GM21367 (cell line): ENCODE data around the gene GALNT2.

ENCODE experiments used
- ATAC-seq: cut with Tn5 transposase; IDR thresholded peaks from one replicate; pipeline ENCODE4 v1.9.1; 2021; ENCODE audit not compliant: unreplicated experiment

The GALNT2 gene

GRCh38 chr1:230286166-230286889 is 219.3 kb downstream of the GALNT2 start:
- ATAC-seq, result no peak

- ATAC-seq, result no peak
Measured at GRCh38 chr1:230286890-230287269, 219.8 kb downstream of the GALNT2 start.

DNA sequence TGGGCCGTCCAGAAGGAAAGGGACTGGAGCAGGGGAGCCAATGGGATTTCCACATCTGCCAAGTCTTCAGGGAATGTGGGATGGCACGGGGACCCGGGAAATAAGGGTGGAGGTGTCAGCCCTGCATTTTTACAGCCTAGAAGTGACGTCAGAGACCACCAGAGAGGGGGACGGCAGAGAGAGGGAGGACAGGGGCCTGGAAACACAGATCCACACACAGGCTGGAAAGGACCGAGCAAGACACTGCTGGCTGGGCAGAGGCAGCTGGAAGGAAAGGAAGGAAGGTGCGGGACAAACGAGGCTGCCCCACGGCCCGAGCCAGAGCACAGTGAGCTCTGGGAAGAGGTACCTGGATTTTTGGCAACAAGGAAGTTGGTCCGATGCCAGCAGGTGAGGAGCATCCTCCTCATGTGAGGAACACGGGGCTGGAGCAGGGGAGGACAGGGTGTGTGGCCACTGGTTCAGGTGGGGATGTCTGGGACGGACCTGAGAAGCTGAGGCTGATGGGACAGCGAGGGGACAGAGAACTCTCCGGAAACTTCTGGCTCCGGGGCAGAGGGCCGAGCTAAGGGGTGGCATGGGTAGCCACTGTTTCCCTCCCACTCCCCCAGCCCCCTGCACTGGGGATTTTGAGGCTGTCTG is 220.8 kb downstream of the GALNT2 start:
- ATAC-seq, result no peak

- no peak for ATAC-seq
Measured at GRCh38 chr1:230288641-230289349, 221.8 kb downstream of the GALNT2 start.

DNA sequence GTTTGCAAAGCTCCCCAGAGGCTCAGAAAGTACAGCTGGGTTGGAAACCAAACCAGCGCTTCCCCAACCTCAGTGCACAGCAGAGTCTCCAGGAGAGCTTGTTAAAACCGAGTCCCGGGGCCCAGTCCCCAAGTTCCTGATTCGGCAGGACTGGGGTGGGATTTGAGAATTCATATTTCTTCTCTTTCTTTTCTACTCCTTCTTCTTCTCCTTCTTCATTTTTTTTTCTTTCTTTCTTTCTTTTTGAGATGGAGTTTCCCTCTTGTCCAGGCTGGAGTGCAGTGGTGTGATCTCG is 222.3 kb downstream of the GALNT2 start:
- ATAC-seq, result no peak

DNA sequence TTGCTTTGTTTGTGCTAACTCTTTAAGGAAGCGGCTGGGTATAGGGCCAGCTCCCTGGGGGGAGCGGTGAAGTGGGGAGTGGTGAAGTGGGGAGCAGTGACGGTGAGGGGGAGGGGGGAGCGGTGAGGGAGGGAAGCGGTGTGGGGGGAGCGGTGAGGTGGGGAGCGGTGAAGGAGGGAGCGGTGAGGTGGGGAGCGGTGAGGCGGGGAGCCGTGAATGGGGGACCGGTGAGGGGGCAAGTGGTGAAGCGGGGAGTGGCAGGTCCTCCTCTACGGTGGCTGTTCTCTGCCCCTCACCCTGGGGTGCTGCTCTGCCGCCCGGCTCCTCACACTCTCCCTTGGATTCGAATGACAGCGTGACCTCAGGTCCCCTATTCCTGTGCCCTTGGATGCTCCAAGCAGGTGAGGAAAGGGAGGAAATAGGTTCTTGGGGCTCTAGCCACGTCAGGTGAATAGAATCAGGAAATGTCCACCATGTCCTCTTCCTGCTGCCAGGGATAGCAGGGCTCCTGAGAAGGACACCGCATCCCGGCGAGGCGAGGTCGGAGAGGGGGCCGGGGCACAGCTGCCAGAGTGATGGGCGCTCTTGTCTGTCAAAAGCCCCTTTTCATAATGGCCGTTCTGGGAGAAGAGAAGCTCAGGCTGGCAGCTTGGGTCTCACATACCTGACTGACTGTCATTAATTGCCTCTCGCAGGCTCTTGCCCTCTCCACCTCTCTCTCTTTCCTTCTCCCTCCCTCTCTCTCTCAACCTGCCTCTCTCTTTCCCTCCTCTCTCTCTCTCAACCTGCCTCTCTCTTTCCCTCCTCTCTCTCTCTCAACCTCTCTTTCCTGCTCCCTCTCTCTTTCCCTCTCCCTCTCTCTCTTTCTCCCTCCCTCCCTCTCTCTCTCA is 224.9 kb downstream of the GALNT2 start:
- ATAC-seq, result no peak

- ATAC-seq, result no peak
Measured at GRCh38 chr1:230292689-230293389, 225.8 kb downstream of the GALNT2 start.

DNA sequence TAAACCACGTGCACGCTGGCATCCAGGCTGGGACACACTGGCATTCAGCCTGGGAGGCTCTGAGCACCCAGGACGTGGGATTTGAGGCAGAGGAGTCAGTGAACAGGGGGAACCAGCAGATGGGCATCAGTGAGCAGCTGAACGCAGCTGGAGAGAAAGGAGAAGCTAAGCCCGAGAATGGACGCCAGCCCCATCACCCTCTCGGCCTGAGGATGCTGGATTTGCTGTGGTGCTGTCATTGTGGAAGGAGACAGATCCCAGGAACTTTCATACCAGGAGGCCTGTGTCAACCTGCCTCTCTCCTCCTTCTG is 226.3 kb downstream of the GALNT2 start:
- no peak for ATAC-seq

DNA sequence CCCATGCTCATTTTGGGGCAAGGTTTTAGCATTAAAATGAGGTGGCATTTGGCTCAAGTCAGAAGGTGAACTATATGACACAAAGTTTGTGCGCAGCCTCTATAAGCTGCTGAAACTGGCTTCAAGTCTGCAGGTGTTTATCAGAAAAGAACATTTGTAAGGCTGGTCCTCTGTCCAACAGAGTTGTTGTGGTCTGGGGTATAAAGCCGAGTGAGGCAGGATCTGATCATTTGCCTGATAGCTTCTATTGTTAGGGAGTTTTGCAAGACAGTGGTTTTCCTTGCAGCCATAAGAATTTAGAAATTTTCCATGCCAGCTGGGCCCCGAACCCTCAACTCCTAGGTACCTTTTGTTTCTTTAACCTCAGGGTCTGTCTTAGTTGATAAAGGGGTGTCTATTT is 228.3 kb downstream of the GALNT2 start:
- ATAC-seq, result no peak

DNA sequence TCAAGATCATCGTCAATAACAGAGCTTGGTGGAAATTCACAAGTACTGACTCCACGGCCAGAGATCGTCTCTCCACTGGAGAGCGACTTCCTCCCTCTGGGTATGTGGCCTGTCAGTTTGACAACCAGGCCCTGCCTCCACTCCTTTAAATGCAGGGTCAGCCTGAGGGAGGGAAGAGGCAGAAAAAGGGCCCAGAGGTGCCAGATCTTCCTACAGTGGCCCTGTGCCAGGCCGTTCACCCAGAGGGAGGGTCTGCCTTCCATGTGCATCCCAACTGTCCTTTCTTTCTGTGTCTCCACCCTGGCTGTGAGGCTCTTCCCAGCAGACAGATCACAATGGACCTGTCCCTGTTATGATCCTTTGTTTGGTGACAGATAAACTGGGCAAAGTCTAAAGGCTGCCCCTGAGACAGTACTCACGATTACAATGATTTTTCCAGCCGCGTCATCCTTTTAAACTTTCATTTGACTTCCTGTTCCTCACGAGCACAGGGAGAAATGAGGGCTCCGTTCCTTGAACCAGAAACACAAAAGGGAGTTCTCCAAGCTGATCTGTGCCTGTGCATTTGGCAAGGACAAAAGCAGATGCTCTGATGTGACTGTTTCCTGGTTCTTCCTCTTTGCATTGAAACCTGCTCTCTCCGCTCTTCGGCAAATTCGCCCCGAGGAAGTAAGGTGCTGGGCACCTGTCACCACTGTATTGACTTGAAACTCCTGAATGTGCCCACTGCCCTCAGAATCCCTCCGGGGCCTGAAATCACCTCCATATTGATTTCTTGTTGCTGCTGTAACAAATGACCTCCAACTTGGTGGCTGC is 232.4 kb downstream of the GALNT2 start:
- ATAC-seq, result no peak

- ATAC-seq, result no peak
Measured at GRCh38 chr1:230300322-230301301, 233.6 kb downstream of the GALNT2 start.

GRCh38 chr1:230301322-230301721 is 234.3 kb downstream of the GALNT2 start:
- ATAC-seq, result no peak

DNA sequence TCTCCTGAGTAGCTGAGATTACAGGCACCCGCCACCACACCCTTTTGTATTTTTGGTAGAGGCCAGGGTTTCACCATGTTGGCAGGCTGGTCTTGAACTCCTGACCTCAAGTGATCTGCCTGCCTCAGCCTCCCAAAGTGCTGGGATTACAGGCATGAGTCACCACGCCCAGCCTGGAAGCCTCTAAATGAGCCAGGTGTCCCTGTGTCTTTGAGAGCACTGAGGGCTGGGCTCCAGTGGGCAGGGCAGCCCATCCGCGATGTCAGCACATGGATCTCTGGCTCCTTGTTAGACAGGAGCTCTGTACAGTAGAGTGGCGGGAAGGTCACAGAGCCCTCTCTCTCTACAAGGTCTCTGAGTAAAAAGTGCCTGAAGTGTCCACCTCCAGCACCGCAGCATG is 234.8 kb downstream of the GALNT2 start:
- ATAC-seq, result no peak

GRCh38 chr1:230303069-230303468 is 236.0 kb downstream of the GALNT2 start:
- no peak for ATAC-seq

- ATAC-seq, result no peak
Measured at GRCh38 chr1:230303822-230304221, 236.8 kb downstream of the GALNT2 start.

DNA sequence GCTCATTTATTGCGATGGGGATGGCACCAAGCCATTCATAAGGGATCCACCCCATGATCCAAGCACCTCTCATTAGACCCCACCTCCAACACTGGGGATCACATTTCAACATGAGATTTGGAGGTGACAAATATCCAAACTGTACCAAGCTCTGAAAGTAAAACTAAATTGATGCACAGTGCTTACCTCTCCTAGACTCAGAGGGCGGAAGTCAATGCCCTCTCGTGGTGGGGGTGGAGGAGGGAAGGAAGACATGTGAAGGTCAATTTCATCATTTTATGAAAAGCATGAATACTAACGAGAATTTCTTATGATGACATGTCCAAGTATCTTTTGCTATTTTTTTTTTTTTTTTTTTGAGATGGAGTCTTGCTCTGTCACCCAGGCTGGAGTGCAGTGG is 239.1 kb downstream of the GALNT2 start:
- ATAC-seq, result no peak

- ATAC-seq, result no peak
Measured at GRCh38 chr1:230307213-230307612, 240.2 kb downstream of the GALNT2 start.

- ATAC-seq, result no peak
Measured at GRCh38 chr1:230308039-230308438, 241.0 kb downstream of the GALNT2 start.

DNA sequence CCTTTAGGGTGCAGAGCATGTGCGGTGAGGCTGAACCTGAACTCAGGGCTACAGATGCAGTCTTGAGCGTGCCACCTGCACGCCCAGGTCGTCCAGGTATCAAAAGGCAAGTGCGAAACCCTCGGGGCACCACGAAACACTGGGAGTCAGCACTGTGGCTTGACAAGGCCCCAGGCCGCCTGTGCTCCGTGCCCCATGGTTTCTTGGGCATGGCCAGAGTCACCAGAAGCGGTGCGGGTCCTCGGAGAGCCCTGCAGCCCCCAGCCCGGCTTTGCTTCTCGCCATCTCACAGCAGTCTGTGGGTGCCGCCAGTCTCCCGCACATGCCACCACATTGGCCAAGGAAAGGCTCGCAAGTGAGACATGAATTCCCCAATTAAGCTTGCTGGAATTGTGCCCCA is 241.8 kb downstream of the GALNT2 start:
- ATAC-seq, result no peak
